ENCODE results near the gene H1-8. TPM values are rescaled to one million over a fixed set of nuclear protein-coding genes. Genes with fewer than 3 reads are reported as not detected.

The H1-8 gene
- total RNA-seq, 3 donors from 2014 or later, result not detected

DNA sequence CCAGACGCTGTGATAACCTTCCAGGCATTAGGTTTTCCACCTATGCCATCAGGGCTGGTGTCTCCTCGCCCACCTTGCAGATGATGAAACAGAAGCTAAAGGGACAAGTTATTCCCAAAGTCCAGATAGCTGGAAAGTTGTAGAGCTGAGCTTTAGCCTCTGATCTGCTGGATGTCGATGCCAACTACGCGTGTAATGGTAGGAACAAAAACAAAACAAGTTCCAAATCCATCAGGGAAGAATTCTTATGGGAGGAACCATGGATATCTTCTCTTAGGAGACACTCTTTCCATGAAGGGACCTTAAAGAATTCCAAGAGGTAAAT is 42.7 kb upstream of the H1-8 start:
- TF ChIP-seq, protein P1, sequence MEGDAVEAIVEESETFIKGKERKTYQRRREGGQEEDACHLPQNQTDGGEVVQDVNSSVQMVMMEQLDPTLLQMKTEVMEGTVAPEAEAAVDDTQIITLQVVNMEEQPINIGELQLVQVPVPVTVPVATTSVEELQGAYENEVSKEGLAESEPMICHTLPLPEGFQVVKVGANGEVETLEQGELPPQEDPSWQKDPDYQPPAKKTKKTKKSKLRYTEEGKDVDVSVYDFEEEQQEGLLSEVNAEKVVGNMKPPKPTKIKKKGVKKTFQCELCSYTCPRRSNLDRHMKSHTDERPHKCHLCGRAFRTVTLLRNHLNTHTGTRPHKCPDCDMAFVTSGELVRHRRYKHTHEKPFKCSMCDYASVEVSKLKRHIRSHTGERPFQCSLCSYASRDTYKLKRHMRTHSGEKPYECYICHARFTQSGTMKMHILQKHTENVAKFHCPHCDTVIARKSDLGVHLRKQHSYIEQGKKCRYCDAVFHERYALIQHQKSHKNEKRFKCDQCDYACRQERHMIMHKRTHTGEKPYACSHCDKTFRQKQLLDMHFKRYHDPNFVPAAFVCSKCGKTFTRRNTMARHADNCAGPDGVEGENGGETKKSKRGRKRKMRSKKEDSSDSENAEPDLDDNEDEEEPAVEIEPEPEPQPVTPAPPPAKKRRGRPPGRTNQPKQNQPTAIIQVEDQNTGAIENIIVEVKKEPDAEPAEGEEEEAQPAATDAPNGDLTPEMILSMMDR (IDR thresholded peaks at IDR 0.05), result no peak
- intact Hi-C loops (cut with DNase I, micrococcal nuclease), result no loop called here
- Histone ChIP-seq H3K4me3 (no peak overlapping the region), H3K9me3 (no peaks in the 10 kb centered on the region), H3K36me3 (ENCODE audit: low read depth) (no peaks in the 10 kb centered on the region), H3K4me1 (ENCODE audit: low read depth) (no peaks in the 10 kb centered on the region)
- ATAC-seq (no peak), DNase-seq (no peak)

DNA sequence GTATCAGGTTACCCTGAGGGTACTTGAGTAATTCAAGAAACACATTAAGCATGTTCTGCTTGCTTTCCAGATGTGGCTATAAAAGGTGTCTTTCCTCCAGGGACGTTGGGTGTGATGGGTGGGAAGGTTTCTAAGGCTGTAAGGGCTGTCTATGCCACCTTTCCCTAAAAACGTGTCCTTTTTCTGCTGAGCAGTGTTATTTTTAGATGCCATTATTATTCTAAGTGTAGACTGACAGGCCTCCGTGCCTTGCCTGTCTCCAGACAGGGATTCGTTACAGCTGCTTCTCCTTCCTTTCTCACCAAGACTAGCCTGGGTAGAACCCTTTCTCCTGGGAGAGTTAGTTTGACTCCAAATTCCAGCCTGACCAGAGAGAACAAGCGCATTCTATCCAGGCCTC is 41.3 kb upstream of the H1-8 start:
- no peak for ATAC-seq
- no peak for DNase-seq
- H3K4me1 ChIP-seq (ENCODE audit: low read depth), result no peaks in the 10 kb centered on the region
- TF ChIP-seq, protein P1 (IDR thresholded peaks at IDR 0.05), result no peak
- intact Hi-C loops (cut with DNase I, micrococcal nuclease), result no loop called here
- H3K36me3 ChIP-seq (ENCODE audit: low read depth), result no peaks in the 10 kb centered on the region
- H3K4me3 ChIP-seq, result no peak overlapping the region
- no peaks in the 10 kb centered on the region for H3K9me3 ChIP-seq

DNA sequence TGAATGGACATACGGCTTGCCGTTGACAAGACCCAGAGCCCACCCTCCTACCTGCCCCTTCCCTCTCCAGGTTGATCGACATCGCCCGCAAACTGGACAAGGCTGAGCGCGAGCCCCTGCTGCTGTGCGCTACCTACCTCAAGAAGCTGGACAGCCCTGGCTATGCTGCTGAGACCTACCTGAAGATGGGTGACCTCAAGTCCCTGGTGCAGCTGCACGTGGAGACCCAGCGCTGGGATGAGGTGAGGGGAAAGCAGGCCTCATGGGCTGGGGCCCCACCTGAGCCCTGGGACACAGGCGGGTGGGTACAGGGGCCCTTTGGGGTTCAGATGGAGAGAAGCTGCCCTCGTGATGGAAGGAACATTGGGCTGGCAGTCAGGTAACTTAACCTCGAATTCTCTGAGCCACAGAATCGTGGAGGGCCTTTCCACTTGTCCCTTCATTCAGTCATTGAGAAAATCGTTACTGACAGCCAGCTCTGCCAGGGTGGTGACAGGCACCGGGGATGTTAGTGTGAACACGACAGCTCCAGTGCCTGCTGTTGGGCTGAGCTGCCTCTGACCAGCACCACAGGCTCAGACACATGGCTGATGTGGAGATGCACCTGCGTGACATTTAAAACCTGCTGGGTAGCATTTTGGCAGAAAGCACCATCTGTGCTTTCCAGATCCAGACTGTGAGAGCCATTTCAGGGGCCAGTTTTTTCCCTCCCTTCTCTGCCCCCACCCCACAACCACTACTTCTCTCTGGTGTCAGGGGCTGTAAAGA is 40.1 kb upstream of the H1-8 start:
- intact Hi-C loops (cut with DNase I, micrococcal nuclease), result no loop called here
- H3K4me1 ChIP-seq (ENCODE audit: low read depth), result no peaks in the 10 kb centered on the region
- H3K36me3 ChIP-seq (ENCODE audit: low read depth), result no peaks in the 10 kb centered on the region

DNA sequence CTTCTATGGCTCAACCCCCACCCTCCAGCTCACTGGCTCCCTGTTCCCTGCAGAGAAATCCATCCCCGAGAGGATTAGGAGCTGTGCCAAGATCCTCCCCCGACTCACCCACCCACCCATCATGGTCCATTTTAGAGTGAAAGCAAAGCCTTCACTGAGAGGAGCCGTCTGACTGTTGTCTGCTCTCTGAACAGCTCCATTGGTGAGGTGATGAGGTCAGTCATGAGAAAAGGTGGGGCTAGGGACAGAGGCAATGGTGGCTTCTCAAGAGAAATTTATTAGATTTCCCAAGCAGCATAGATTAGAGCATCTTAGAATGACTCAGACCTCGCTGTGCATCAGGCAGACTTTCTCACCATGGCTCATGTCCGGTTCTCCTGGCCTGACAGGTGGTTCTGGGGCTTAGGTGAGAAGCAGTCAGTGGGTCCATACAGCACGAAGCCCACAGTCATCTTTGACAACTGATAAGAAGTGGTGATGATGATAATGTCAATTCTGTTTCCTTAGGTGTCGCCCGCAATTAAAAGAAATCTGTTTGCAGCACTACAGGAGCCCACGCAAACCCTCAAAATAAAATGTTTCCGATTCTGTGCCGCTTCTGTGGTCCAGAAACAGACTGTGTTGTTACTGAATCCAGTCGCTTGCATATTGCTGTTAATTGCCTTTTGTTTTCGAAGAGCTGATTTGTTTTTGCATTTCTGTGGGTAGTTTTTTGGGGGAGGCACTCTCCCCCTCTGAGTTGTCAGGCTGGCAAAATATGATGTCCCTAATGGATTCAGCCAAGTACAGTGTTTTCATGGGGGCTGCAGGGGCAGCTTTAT is 39.3 kb upstream of the H1-8 start:
- DNase-seq (no peak), ATAC-seq (no peak)
- TF ChIP-seq, protein P1 (IDR thresholded peaks at IDR 0.05), result no peak
- Histone ChIP-seq H3K4me3 (no peak overlapping the region), H3K36me3 (ENCODE audit: low read depth) (no peaks in the 10 kb centered on the region), H3K9me3 (no peaks in the 10 kb centered on the region), H3K4me1 (ENCODE audit: low read depth) (no peaks in the 10 kb centered on the region)
- intact Hi-C loops (cut with DNase I, micrococcal nuclease), result no loop called here

More for the DNA sequence above, 40.1 kb upstream of the H1-8 start:
- TF ChIP-seq, protein P1 (IDR thresholded peaks at IDR 0.05), result no peak
- Histone ChIP-seq H3K9me3 (no peaks in the 10 kb centered on the region), H3K4me3 (no peak overlapping the region)
- DNase-seq (no peak), ATAC-seq (no peak)

DNA sequence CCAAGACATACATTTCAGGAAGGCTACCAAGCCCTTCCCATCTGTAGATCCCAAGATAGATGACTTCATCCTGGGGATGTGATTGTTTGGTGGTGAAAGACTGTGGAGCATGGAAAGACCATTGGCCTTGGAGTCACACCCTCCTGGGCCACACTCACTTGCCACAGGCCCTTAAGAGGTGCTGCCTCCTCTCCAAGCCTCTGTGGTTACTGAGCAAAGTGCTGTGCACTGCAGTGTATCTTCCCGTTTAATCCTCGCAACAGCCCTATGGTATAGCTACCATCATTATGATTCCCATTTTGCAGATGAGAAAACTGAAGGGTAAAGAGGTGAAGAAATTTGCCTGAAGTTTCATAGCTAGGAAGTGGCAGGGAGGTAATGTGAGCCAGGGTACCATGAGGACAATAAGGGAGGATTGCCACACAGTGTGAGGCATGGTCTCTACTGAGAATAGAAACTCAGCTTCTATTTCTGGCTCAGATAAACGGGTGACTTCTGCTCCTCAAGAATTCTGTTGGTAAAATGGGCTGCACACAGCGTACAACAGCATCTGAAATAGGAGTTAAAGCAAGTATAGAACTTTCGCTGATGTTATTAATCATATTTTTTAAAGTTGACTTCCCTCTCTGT is 38.4 kb upstream of the H1-8 start:
- intact Hi-C loops (cut with DNase I, micrococcal nuclease), result no loop called here
- TF ChIP-seq, protein P1 (IDR thresholded peaks at IDR 0.05), result no peak
- ATAC-seq, result no peak
- no peak for DNase-seq
- Histone ChIP-seq H3K4me1 (ENCODE audit: low read depth) (no peaks in the 10 kb centered on the region), H3K4me3 (no peak overlapping the region), H3K9me3 (no peaks in the 10 kb centered on the region), H3K36me3 (ENCODE audit: low read depth) (no peaks in the 10 kb centered on the region)
